DOHH2 (cell line): ENCODE data around the gene IMMP2L.

ENCODE experiments used
- H3F3A ChIP-seq: fragments of 200-600 bp; sonication (generic), shearing (Covaris generic); 2 replicates; pipeline ENCODE4 v1.6.0; 2016; ENCODE audit warnings: antibody characterized with exemption, mild to moderate bottlenecking; ENCODE audit not compliant: control insufficient read depth, insufficient read depth
- H3K27ac ChIP-seq: fragments of 200-600 bp; sonication (generic); 2 replicates; pipeline ENCODE4 v1.5.1; 2014; ENCODE audit warnings: low read depth, mild to moderate bottlenecking, low read length, moderate library complexity
- H3K27me3 ChIP-seq: fragments of 200-600 bp; sonication (generic); 2 replicates; pipeline ENCODE4 v1.6.1; 2014; ENCODE audit warnings: mild to moderate bottlenecking, low read length, mixed read lengths; ENCODE audit not compliant: control insufficient read depth
- H3K36me3 ChIP-seq: fragments of 200-600 bp; sonication (generic); 2 replicates; pipeline ENCODE4 v1.6.1; 2014; ENCODE audit warnings: mild to moderate bottlenecking, low read length, moderate library complexity, mixed read lengths; ENCODE audit not compliant: control insufficient read depth
- H3K4me1 ChIP-seq: fragments of 200-600 bp; sonication (generic); 2 replicates; pipeline ENCODE4 v1.6.1; 2014; ENCODE audit warnings: mild to moderate bottlenecking, low read length, mixed read lengths; ENCODE audit not compliant: control insufficient read depth
- H3K4me2 ChIP-seq: fragments of 200-600 bp; sonication (generic); 2 replicates; pipeline ENCODE4 v1.6.0; 2014; ENCODE audit warnings: mild to moderate bottlenecking, low read length, moderate library complexity
- H3K4me3 ChIP-seq: fragments of 200-600 bp; sonication (generic); 2 replicates; pipeline ENCODE4 v1.5.1; 2014; ENCODE audit warnings: mild to moderate bottlenecking, low read length, mixed read lengths
- H3K79me2 ChIP-seq: fragments of 200-600 bp; sonication (generic); 2 replicates; pipeline ENCODE4 v1.6.1; 2014; ENCODE audit warnings: mild to moderate bottlenecking, low read length, mixed read lengths; ENCODE audit not compliant: control insufficient read depth
- H3K9me2 ChIP-seq: fragments of 200-600 bp; sonication (generic); replicated peaks from 2 replicates; pipeline ENCODE4 v1.6.1; 2014; ENCODE audit warnings: mild to moderate bottlenecking, low read length, mixed read lengths; ENCODE audit not compliant: control insufficient read depth
- H3K9me3 ChIP-seq: fragments of 200-600 bp; sonication (generic); 2 replicates; pipeline ENCODE4 v1.6.1; 2014; ENCODE audit warnings: antibody characterized with exemption, low read length, mixed read lengths; ENCODE audit not compliant: control insufficient read depth, insufficient read depth
- H4K20me1 ChIP-seq: fragments of 200-600 bp; sonication (generic); 2 replicates; pipeline ENCODE4 v1.6.0; 2014; ENCODE audit warnings: low read depth, mild to moderate bottlenecking, antibody characterized with exemption, low read length, moderate library complexity; ENCODE audit not compliant: control insufficient read depth, insufficient read depth
- EZH2phosphoT487 ChIP-seq: fragments of 200-600 bp; sonication (generic); IDR thresholded peaks from 2 replicates; pipeline ENCODE4 v1.6.1; 2017; ENCODE audit warnings: borderline replicate concordance, mild to moderate bottlenecking, antibody characterized with exemption, low read length, moderate library complexity, mixed read lengths
- TF ChIP-seq, protein P1 (sequence below): fragments of 200-600 bp; sonication (generic); IDR thresholded peaks from one replicate; pipeline ENCODE4 v1.5.1; 2014; ENCODE audit warnings: antibody characterized with exemption, mild to moderate bottlenecking, low read depth, low read length; ENCODE audit not compliant: poor library complexity, severe bottlenecking

IMMP2L gene

GRCh38 chr7:110839866-110840265, 722.4 kb downstream of the IMMP2L start:
- no peak overlapping the region for H3K27ac ChIP-seq
- H3K9me2 ChIP-seq, result no peaks in the 10 kb centered on the region
- H3K4me2 ChIP-seq, result no peak overlapping the region
- H3K4me3 ChIP-seq, result no peak overlapping the region
- TF ChIP-seq, protein P1, sequence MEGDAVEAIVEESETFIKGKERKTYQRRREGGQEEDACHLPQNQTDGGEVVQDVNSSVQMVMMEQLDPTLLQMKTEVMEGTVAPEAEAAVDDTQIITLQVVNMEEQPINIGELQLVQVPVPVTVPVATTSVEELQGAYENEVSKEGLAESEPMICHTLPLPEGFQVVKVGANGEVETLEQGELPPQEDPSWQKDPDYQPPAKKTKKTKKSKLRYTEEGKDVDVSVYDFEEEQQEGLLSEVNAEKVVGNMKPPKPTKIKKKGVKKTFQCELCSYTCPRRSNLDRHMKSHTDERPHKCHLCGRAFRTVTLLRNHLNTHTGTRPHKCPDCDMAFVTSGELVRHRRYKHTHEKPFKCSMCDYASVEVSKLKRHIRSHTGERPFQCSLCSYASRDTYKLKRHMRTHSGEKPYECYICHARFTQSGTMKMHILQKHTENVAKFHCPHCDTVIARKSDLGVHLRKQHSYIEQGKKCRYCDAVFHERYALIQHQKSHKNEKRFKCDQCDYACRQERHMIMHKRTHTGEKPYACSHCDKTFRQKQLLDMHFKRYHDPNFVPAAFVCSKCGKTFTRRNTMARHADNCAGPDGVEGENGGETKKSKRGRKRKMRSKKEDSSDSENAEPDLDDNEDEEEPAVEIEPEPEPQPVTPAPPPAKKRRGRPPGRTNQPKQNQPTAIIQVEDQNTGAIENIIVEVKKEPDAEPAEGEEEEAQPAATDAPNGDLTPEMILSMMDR, result no peak
- TF ChIP-seq EZH2phosphoT487, result no peak
- no peaks in the 10 kb centered on the region for H3K79me2 ChIP-seq
- no peaks in the 10 kb centered on the region for H3K9me3 ChIP-seq
- no peaks in the 10 kb centered on the region for H3F3A ChIP-seq
- no peaks in the 10 kb centered on the region for H4K20me1 ChIP-seq
- no peaks in the 10 kb centered on the region for H3K36me3 ChIP-seq
- H3K4me1 ChIP-seq, result no peaks in the 10 kb centered on the region
- H3K27me3 ChIP-seq, result no peaks in the 10 kb centered on the region

GRCh38 chr7:110835849-110836248, 726.4 kb downstream of the IMMP2L start:
- no peaks in the 10 kb centered on the region for H3K79me2 ChIP-seq
- H3K9me3 ChIP-seq, result no peaks in the 10 kb centered on the region
- H3F3A ChIP-seq, result no peaks in the 10 kb centered on the region
- TF ChIP-seq, protein P1, result no peak
- TF ChIP-seq EZH2phosphoT487, result no peak
- H3K27ac ChIP-seq, result no peak overlapping the region
- no peaks in the 10 kb centered on the region for H4K20me1 ChIP-seq
- no peaks in the 10 kb centered on the region for H3K4me1 ChIP-seq
- no peak overlapping the region for H3K4me3 ChIP-seq
- H3K27me3 ChIP-seq, result no peaks in the 10 kb centered on the region
- no peaks in the 10 kb centered on the region for H3K36me3 ChIP-seq
- H3K4me2 ChIP-seq, result no peak overlapping the region
- H3K9me2 ChIP-seq, result no peaks in the 10 kb centered on the region

DNA sequence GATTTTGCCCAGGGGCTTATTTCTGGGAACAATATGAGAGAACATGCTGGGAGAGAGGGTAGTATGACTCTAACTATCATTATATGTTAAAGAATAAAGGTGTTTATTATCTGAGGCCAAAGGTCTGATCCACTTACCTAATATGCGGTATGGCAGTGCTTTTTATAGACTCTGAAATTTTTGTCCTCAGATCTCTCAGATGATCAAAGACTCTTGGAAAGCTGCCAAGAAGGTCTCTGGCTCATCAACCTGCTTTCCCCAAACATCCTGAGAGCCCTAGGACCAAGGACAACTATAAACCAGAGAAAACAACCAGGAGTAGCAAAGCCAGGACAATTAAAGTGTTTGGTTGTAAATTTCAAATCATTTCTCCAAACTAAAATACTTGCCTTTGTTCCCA, 727.1 kb downstream of the IMMP2L start:
- H3F3A ChIP-seq, result no peaks in the 10 kb centered on the region
- no peak overlapping the region for H3K4me3 ChIP-seq
- no peaks in the 10 kb centered on the region for H3K27me3 ChIP-seq
- no peaks in the 10 kb centered on the region for H3K4me1 ChIP-seq
- no peaks in the 10 kb centered on the region for H4K20me1 ChIP-seq
- no peaks in the 10 kb centered on the region for H3K79me2 ChIP-seq
- H3K36me3 ChIP-seq, result no peaks in the 10 kb centered on the region
- no peak overlapping the region for H3K27ac ChIP-seq
- no peaks in the 10 kb centered on the region for H3K9me2 ChIP-seq
- H3K9me3 ChIP-seq, result no peaks in the 10 kb centered on the region
- no peak overlapping the region for H3K4me2 ChIP-seq
- TF ChIP-seq, protein P1, result no peak
- TF ChIP-seq EZH2phosphoT487, result no peak

DNA sequence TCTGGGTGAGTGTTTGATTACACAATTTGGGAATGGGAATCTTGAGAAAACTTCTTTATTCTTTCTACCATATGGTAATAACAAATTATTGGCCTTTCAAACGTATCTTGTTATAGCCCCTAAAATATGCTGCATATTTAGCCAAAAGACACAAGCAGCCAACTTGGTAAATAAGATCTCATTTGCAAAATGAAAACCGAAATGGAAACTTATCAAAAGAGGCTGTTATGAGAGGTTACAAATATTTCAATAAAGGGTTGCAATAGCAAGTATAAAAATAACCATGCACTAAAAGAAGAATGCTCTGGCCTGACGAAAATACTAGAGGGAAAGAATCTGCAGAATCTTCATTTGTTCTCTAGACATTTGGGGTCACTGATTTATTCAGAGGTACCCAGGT, 730.9 kb downstream of the IMMP2L start:
- no peaks in the 10 kb centered on the region for H3K9me3 ChIP-seq

More for the DNA sequence above, 730.9 kb downstream of the IMMP2L start:
- Histone ChIP-seq H3K27ac (no peak overlapping the region), H4K20me1 (no peaks in the 10 kb centered on the region), H3K4me2 (no peak overlapping the region), H3K79me2 (no peaks in the 10 kb centered on the region), H3K4me3 (no peak overlapping the region), H3K36me3 (no peaks in the 10 kb centered on the region), H3K4me1 (no peaks in the 10 kb centered on the region), H3K9me2 (no peaks in the 10 kb centered on the region), H3F3A (no peaks in the 10 kb centered on the region), H3K27me3 (no peaks in the 10 kb centered on the region)
- TF ChIP-seq, protein P1, result no peak
- no peak for TF ChIP-seq EZH2phosphoT487
